Activated naive CD8-positive, alpha-beta T cell treated with anti-CD3 and anti-CD28 coated beads, Interleukin-2, amount 10 ng/mL, durations not matched to agents 7 days and 5 days (primary cell): ENCODE results near the gene NUBP1. TPM values are rescaled to one million over a fixed set of nuclear protein-coding genes. Genes with fewer than 3 reads are reported as not detected.

Experiments
- total RNA-seq, 2 experiments: library from RNA; stranded (reverse); gene quantifications; one replicate each; pipeline ENCODE4 v1.2.3, GENCODE V29; 2021

NUBP1 gene
- total RNA-seq, 2 experiments from 2014 or later = 24.5 to 24.6 TPM

Other genes with a start within 250 kb of the NUBP1 start
- not detected for gene EMP2, start 163.2 kb upstream of the NUBP1 start, total RNA-seq
- gene TEKT5, start 48.9 kb upstream of the NUBP1 start, total RNA-seq = not detected
- gene TVP23A, start 75.0 kb downstream of the NUBP1 start, total RNA-seq = not detected
- gene CIITA, start 133.4 kb downstream of the NUBP1 start, total RNA-seq = 10 to 100 TPM; 12.6 to 13.1 TPM
- 10 to 100 TPM; 31.4 to 32.3 TPM for gene DEXI, start 198.6 kb downstream of the NUBP1 start, total RNA-seq
- 10 to 100 TPM; 31.1 to 34.1 TPM for gene CLEC16A, start 200.7 kb downstream of the NUBP1 start, total RNA-seq